HepG2 (cell line): ENCODE data around the gene WNK4. TPM values are rescaled to one million over a fixed set of nuclear protein-coding genes. Genes with fewer than 3 reads are reported as not detected.

Source experiments
- ADNP ChIP-seq: sonication (generic); formaldehyde crosslinking; IDR thresholded peaks from 2 replicates; pipeline ENCODE4 v1.4.0; 2020; ENCODE audit warnings: missing genetic modification reagents
- KLF13 ChIP-seq: sonication (generic); formaldehyde crosslinking; IDR thresholded peaks from 2 replicates; pipeline ENCODE4 v1.4.0; 2020; ENCODE audit warnings: mild to moderate bottlenecking, missing genetic modification reagents
- KMT2A ChIP-seq: sonication (generic); formaldehyde crosslinking; IDR thresholded peaks from 2 replicates; pipeline ENCODE4 v1.4.0; 2020; ENCODE audit warnings: missing genetic modification reagents
- NR1H2 ChIP-seq: sonication (generic); formaldehyde crosslinking; IDR thresholded peaks from 2 replicates; pipeline ENCODE4 v1.8.1; 2022; ENCODE audit warnings: low read depth, missing genetic modification reagents, borderline replicate concordance
- SAP130 ChIP-seq: IDR thresholded peaks from 2 replicates; pipeline ENCODE4 v1.6.1; 2016; ENCODE audit warnings: low read depth
- ZBTB38 ChIP-seq: sonication (generic); formaldehyde crosslinking; IDR thresholded peaks from 2 replicates; pipeline ENCODE4 v1.5.1; 2020; ENCODE audit warnings: mild to moderate bottlenecking, missing genetic modification reagents
- ZNF317 ChIP-seq: sonication (generic); formaldehyde crosslinking; IDR thresholded peaks from 2 replicates; pipeline ENCODE4 v1.5.0; 2020; ENCODE audit warnings: mild to moderate bottlenecking, missing genetic modification reagents
- ZNF460 ChIP-seq: sonication (generic); formaldehyde crosslinking; IDR thresholded peaks from 2 replicates; pipeline ENCODE4 v1.5.1; 2020; ENCODE audit warnings: missing genetic modification reagents, mild to moderate bottlenecking, borderline replicate concordance
- ZNF543 ChIP-seq: sonication (generic); formaldehyde crosslinking; IDR thresholded peaks from 2 replicates; pipeline ENCODE4 v1.4.0; 2020; ENCODE audit warnings: mild to moderate bottlenecking, missing genetic modification reagents
- polyA plus RNA-seq, 8 experiments: library from polyadenylated mRNA; depleted of rRNA in 3 of 8; stranded (reverse) in 7 of 8; unstranded in 1 of 8; fragments of >200 nt; fragmentation: Illumina TruSeq in 4 of 8; extraction: Trizol in 4 of 8; gene quantifications; 2 replicates each; pipeline versions ENCODE4 v1.2.1 to v1.2.3, GENCODE V29; 2011 to 2016; ENCODE audit warnings: low read depth in 4 of 8, missing spikeins in 1 of 8, mixed read lengths in 1 of 8; ENCODE audit not compliant: insufficient read depth in 1 of 8
- total RNA-seq, 5 experiments: library from RNA; depleted of rRNA; stranded (reverse); fragments of >200 nt; fragmentation: Illumina TruSeq; extraction: Trizol; gene quantifications; 2 replicates each; pipeline ENCODE4 v1.2.3, GENCODE V29; 2016; ENCODE audit warnings: low read depth in 1 of 5
- TF ChIP-seq, protein P1 (sequence below): sonication (generic); formaldehyde crosslinking; IDR thresholded peaks from 2 replicates; pipeline ENCODE4 v1.4.0; 2020; ENCODE audit warnings: missing genetic modification reagents
- TF ChIP-seq, protein P2 (sequence below): sonication (generic); formaldehyde crosslinking; IDR thresholded peaks from 2 replicates; pipeline ENCODE4 v1.5.0; 2020; ENCODE audit warnings: mild to moderate bottlenecking, missing genetic modification reagents
- TF ChIP-seq, protein P3 (sequence below): sonication (generic); formaldehyde crosslinking; IDR thresholded peaks from 2 replicates; pipeline ENCODE4 v1.4.0; 2020; ENCODE audit warnings: missing genetic modification reagents
- TF ChIP-seq, protein P4 (sequence below): sonication (generic); formaldehyde crosslinking; IDR thresholded peaks from 2 replicates; pipeline ENCODE4 v1.5.1; 2020; ENCODE audit warnings: missing genetic modification reagents, mild to moderate bottlenecking, borderline replicate concordance
- TF ChIP-seq, protein P5 (sequence below): sonication (generic); formaldehyde crosslinking; IDR thresholded peaks from 2 replicates; pipeline ENCODE4 v1.4.0; 2020; ENCODE audit warnings: missing genetic modification reagents; ENCODE audit errors: not compliant biosample characterization
- TF ChIP-seq, protein P6 (sequence below): IDR thresholded peaks from 2 replicates; pipeline ENCODE4 v1.6.1; 2018; ENCODE audit warnings: missing genetic modification reagents

WNK4 gene
- total and polyA plus RNA-seq, 2 of the 13 experiments (the other 11 are each of a cell fraction or from before 2014, with no cell fraction given), result 2.7 to 13.7 TPM

DNA sequence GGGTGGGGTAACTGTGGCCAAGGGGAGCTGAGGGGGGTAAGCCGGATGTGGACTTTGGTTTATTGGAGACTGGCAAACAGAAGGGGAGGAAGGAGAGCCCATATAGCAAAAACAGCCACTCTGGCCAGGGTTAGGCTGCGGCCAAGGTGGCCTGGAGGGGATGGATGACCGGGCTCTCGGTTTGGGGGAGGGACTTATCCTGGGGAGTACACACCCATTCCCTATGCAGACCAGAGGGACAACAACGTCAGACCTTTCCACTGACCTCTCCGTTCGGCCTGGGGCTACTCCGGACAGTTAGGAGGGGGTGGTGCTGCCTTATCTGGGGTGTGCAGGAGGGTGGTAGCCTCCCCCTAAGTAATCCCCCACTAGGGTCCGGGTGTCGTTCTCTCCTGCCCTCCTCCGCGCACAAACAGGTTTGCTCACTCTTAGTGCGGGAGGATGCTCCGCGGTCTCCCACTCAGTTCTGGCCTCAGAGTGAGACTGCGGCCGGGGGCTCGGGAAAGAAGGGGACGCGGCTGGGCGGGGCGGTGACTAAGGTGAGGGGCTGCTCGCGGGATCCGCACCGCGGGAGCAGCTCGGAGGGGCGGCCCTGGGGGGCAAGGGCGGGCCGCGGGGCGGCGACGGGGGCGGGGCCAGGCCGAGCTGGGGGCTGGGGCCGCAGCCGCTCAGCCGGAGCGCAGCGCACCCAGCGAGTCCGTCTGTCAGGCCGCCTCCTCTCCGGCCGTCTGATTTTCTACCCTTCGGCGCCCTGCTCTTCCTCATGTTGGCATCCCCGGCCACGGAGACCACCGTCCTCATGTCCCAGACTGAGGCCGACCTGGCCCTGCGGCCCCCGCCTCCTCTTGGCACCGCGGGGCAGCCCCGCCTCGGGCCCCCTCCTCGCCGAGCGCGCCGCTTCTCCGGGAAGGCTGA, at the start of gene WNK4 (continued):
- TF ChIP-seq, protein P1, sequence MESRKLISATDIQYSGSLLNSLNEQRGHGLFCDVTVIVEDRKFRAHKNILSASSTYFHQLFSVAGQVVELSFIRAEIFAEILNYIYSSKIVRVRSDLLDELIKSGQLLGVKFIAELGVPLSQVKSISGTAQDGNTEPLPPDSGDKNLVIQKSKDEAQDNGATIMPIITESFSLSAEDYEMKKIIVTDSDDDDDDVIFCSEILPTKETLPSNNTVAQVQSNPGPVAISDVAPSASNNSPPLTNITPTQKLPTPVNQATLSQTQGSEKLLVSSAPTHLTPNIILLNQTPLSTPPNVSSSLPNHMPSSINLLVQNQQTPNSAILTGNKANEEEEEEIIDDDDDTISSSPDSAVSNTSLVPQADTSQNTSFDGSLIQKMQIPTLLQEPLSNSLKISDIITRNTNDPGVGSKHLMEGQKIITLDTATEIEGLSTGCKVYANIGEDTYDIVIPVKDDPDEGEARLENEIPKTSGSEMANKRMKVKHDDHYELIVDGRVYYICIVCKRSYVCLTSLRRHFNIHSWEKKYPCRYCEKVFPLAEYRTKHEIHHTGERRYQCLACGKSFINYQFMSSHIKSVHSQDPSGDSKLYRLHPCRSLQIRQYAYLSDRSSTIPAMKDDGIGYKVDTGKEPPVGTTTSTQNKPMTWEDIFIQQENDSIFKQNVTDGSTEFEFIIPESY (CRISPR knock-in tag), result no peak; the same call in 1 of the 2 replicates
- TF ChIP-seq, protein P2, sequence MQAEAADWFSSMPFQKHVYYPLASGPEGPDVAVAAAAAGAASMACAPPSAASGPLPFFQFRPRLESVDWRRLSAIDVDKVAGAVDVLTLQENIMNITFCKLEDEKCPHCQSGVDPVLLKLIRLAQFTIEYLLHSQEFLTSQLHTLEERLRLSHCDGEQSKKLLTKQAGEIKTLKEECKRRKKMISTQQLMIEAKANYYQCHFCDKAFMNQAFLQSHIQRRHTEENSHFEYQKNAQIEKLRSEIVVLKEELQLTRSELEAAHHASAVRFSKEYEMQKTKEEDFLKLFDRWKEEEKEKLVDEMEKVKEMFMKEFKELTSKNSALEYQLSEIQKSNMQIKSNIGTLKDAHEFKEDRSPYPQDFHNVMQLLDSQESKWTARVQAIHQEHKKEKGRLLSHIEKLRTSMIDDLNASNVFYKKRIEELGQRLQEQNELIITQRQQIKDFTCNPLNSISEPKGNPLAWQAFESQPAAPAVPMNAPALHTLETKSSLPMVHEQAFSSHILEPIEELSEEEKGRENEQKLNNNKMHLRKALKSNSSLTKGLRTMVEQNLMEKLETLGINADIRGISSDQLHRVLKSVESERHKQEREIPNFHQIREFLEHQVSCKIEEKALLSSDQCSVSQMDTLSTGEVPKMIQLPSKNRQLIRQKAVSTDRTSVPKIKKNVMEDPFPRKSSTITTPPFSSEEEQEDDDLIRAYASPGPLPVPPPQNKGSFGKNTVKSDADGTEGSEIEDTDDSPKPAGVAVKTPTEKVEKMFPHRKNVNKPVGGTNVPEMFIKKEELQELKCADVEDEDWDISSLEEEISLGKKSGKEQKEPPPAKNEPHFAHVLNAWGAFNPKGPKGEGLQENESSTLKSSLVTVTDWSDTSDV, result no peak; the same call in 1 of the 2 replicates
- TF ChIP-seq NR1H2 (CRISPR knock-in tag) (no peak), KLF13 (no peak), ZNF543 (CRISPR knock-in tag) (peak; percentile 11), KMT2A (CRISPR knock-in tag) (no peak; the same call in 1 of the 2 replicates), ZNF317 (CRISPR knock-in tag) (peak; percentile 86; the same call in 1 of the 2 replicates), ZNF460 (CRISPR knock-in tag) (no peak; the same call in 1 of the 2 replicates), ZBTB38 (CRISPR knock-in tag) (peak; percentile 24; the same call in 1 of the 2 replicates), SAP130 (CRISPR knock-in tag) (peak; percentile 87), ADNP (CRISPR knock-in tag) (no peak)
- TF ChIP-seq, protein P3, sequence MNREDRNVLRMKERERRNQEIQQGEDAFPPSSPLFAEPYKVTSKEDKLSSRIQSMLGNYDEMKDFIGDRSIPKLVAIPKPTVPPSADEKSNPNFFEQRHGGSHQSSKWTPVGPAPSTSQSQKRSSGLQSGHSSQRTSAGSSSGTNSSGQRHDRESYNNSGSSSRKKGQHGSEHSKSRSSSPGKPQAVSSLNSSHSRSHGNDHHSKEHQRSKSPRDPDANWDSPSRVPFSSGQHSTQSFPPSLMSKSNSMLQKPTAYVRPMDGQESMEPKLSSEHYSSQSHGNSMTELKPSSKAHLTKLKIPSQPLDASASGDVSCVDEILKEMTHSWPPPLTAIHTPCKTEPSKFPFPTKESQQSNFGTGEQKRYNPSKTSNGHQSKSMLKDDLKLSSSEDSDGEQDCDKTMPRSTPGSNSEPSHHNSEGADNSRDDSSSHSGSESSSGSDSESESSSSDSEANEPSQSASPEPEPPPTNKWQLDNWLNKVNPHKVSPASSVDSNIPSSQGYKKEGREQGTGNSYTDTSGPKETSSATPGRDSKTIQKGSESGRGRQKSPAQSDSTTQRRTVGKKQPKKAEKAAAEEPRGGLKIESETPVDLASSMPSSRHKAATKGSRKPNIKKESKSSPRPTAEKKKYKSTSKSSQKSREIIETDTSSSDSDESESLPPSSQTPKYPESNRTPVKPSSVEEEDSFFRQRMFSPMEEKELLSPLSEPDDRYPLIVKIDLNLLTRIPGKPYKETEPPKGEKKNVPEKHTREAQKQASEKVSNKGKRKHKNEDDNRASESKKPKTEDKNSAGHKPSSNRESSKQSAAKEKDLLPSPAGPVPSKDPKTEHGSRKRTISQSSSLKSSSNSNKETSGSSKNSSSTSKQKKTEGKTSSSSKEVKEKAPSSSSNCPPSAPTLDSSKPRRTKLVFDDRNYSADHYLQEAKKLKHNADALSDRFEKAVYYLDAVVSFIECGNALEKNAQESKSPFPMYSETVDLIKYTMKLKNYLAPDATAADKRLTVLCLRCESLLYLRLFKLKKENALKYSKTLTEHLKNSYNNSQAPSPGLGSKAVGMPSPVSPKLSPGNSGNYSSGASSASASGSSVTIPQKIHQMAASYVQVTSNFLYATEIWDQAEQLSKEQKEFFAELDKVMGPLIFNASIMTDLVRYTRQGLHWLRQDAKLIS (CRISPR knock-in tag), result no peak
- TF ChIP-seq, protein P4, sequence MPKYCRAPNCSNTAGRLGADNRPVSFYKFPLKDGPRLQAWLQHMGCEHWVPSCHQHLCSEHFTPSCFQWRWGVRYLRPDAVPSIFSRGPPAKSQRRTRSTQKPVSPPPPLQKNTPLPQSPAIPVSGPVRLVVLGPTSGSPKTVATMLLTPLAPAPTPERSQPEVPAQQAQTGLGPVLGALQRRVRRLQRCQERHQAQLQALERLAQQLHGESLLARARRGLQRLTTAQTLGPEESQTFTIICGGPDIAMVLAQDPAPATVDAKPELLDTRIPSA (CRISPR knock-in tag), result no peak
- TF ChIP-seq, protein P5, sequence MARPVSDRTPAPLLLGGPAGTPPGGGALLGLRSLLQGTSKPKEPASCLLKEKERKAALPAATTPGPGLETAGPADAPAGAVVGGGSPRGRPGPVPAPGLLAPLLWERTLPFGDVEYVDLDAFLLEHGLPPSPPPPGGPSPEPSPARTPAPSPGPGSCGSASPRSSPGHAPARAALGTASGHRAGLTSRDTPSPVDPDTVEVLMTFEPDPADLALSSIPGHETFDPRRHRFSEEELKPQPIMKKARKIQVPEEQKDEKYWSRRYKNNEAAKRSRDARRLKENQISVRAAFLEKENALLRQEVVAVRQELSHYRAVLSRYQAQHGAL (CRISPR knock-in tag), result no peak
- TF ChIP-seq, protein P6, sequence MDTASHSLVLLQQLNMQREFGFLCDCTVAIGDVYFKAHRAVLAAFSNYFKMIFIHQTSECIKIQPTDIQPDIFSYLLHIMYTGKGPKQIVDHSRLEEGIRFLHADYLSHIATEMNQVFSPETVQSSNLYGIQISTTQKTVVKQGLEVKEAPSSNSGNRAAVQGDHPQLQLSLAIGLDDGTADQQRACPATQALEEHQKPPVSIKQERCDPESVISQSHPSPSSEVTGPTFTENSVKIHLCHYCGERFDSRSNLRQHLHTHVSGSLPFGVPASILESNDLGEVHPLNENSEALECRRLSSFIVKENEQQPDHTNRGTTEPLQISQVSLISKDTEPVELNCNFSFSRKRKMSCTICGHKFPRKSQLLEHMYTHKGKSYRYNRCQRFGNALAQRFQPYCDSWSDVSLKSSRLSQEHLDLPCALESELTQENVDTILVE (CRISPR knock-in tag), result peak; percentile 89
